Esophagus squamous epithelium (tissue), 5 donors: Measurements from ENCODE around the gene NEK7. TPM values are rescaled to one million over a fixed set of nuclear protein-coding genes. Genes with fewer than 3 reads are reported as not detected.

ENCODE experiments used
- DNase-seq: peaks from one replicate; lab custom pipeline; 2025; lab: John Stamatoyannopoulos, UW
- H3K27ac ChIP-seq, 4 donors: fragments of 200-600 bp; sonication (generic); one replicate each; pipeline ENCODE4 v1.5.1; 2016 to 2019; ENCODE audit warnings: mild to moderate bottlenecking in 1 of 4
- H3K27me3 ChIP-seq, 4 donors: fragments of 200-600 bp; sonication (generic); 1 replicate in 3 of 4; 2 replicates in 1 of 4; pipeline versions ENCODE4 v1.5.1 to v1.6.0; 2017 to 2021; ENCODE audit warnings: antibody characterized with exemption in 1 of 4
- H3K36me3 ChIP-seq, 3 donors: fragments of 200-600 bp; sonication (generic); one replicate each; pipeline ENCODE4 v1.5.1; 2016 to 2019
- H3K4me1 ChIP-seq, 3 donors: fragments of 200-600 bp; sonication (generic); one replicate each; pipeline ENCODE4 v1.5.1; 2017 to 2019
- H3K4me3 ChIP-seq, 4 donors: fragments of 200-600 bp; sonication (generic); 1 replicate in 3 of 4; 2 replicates in 1 of 4; pipeline ENCODE4 v1.5.1; 2016 to 2019; ENCODE audit warnings: mild to moderate bottlenecking in 2 of 4, moderate library complexity in 1 of 4
- H3K9me3 ChIP-seq, 3 donors: fragments of 200-600 bp; sonication (generic); one replicate each; pipeline ENCODE4 v1.5.1; 2016 to 2019
- POLR2A ChIP-seq, 4 donors: fragments of 450-650 bp; IDR thresholded peaks; one replicate each; pipeline ENCODE4 v1.6.1; 2017; ENCODE audit warnings: antibody characterized with exemption in 4 of 4, mild to moderate bottlenecking in 4 of 4, moderate library complexity in 3 of 4
- WGBS, 2 donors: methylation state at CpG; one replicate each; pipeline ENCODE4 v1.1.5; 2018; 5-methylcytosine and 5-hydroxymethylcytosine counted together
- intact Hi-C: fragments of 100-400 bp; cut with DNase I; formaldehyde crosslinking; loops from one replicate; pipeline ENCODE4 v1.15.0; 2022
- total RNA-seq, 4 donors: library from RNA; depleted of rRNA; stranded (reverse); fragments of >200 nt; gene quantifications; one replicate each; pipeline ENCODE4 v1.1.0, GENCODE V29; 2016
- TF ChIP-seq, protein P1 (sequence below), 6 experiments: fragments of 450-650 bp in 4 of 6; fragments of 200-600 bp in 2 of 6; sonication (generic) in 2 of 6; IDR thresholded peaks; one replicate each; pipeline ENCODE4 v1.5.1; 2016 to 2019; ENCODE audit warnings: antibody characterized with exemption in 6 of 6, mild to moderate bottlenecking in 4 of 6, moderate library complexity in 4 of 6
- donor health status: DM: yes; HTN: yes; CAD: no.

Gene NEK7
- total RNA-seq, 4 donors from 2014 or later = 26.2 to 79.2 (median 52.4) TPM

DNA sequence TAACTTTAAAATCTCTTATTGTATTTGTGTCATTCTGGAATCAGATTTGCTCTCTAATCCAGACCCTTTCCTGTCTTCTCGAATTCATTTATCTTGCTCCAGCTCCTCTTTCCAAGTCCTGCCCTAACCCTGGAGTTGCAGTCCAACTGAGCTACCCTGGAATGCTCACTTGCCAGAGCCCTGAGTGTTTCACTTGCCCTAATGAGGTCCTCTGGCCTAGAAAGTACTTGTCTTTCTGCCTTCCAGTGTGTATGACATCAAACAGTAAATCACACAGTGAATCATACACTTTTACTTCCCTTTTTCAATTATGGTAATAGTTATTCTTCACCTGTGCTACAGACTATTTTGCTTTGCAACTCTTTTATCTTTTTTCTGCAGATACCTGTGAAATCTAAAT is 96.9 kb downstream of the NEK7 start:
- DNase-seq = no peak
- intact Hi-C loops = no loop called here
- no peak overlapping the region for H3K27ac ChIP-seq
- no peak overlapping the region for H3K4me3 ChIP-seq
- peaks cover 0 to 32% (median 7%) of the 10 kb centered on the region in 3 donors for H3K4me1 ChIP-seq
- H3K27me3 ChIP-seq = no peaks in the 10 kb centered on the region
- WGBS, 2 donors = 14 to 24% methylated on average over 1 of the region's 1 CpG
- H3K9me3 ChIP-seq = no peaks in the 10 kb centered on the region
- no peaks in the 10 kb centered on the region for H3K36me3 ChIP-seq
- TF ChIP-seq POLR2A (IDR thresholded peaks at IDR 0.05) = no peak
- TF ChIP-seq, protein P1, sequence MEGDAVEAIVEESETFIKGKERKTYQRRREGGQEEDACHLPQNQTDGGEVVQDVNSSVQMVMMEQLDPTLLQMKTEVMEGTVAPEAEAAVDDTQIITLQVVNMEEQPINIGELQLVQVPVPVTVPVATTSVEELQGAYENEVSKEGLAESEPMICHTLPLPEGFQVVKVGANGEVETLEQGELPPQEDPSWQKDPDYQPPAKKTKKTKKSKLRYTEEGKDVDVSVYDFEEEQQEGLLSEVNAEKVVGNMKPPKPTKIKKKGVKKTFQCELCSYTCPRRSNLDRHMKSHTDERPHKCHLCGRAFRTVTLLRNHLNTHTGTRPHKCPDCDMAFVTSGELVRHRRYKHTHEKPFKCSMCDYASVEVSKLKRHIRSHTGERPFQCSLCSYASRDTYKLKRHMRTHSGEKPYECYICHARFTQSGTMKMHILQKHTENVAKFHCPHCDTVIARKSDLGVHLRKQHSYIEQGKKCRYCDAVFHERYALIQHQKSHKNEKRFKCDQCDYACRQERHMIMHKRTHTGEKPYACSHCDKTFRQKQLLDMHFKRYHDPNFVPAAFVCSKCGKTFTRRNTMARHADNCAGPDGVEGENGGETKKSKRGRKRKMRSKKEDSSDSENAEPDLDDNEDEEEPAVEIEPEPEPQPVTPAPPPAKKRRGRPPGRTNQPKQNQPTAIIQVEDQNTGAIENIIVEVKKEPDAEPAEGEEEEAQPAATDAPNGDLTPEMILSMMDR (IDR thresholded peaks at IDR 0.05) = no peak

DNA sequence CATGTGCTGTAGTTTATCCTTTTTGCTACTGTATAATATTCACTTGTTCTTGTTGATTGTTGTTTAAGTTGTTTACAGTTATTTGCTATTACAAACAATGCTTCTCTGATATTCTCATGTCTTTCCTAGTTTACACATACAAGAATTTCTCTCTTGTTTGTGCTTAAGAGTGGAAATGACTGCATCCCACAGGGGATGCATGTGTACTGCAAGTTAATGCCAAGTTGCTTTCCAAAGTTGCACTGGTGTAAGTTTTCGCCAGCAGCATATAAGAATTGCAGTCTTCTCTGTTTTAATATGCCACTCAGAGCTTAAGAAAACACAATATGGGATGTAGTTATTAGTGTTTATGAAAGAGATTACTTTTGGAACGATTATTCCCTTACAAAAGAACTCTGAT is 97.7 kb downstream of the NEK7 start:
- intact Hi-C loops = no loop called here
- no peaks in the 10 kb centered on the region for H3K27me3 ChIP-seq
- H3K4me1 ChIP-seq = peaks cover 0 to 36% (median 7%) of the 10 kb centered on the region in 3 donors
- WGBS, 2 donors = 50 to 58% methylated on average over 2 of the region's 2 CpGs
- DNase-seq = no peak
- no peak for TF ChIP-seq POLR2A (IDR thresholded peaks at IDR 0.05)
- TF ChIP-seq, protein P1 (IDR thresholded peaks at IDR 0.05) = no peak
- H3K27ac ChIP-seq = no peak overlapping the region
- no peak overlapping the region for H3K4me3 ChIP-seq
- H3K9me3 ChIP-seq = no peaks in the 10 kb centered on the region
- H3K36me3 ChIP-seq = no peaks in the 10 kb centered on the region

DNA sequence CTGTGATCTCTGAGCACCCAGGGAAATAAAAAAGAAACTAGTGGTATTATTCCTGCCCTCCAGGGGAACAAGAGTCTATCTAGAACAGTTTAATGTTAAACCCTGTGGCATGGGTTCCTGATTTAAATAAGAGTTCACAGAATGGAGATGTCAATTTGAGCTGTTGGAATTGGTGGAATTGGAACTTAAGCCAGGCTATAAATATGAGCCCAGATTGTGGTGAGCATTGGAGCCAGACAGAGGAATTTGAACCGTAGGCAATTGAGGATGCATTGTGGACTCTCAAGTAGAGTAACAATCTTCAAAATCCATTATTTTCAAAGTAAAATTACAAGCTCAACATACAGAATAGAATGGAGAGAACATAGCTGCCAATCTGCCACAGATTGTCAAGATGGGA is 98.2 kb downstream of the NEK7 start:
- Histone ChIP-seq H3K4me1 (peaks cover 0 to 36% (median 7%) of the 10 kb centered on the region in 3 donors), H3K27ac (no peak overlapping the region), H3K9me3 (no peaks in the 10 kb centered on the region), H3K27me3 (no peaks in the 10 kb centered on the region), H3K4me3 (no peak overlapping the region), H3K36me3 (no peaks in the 10 kb centered on the region)
- 67 to 79% methylated on average over 1 of the region's 1 CpG for WGBS, 2 donors
- TF ChIP-seq, protein P1 (IDR thresholded peaks at IDR 0.05) = no peak
- TF ChIP-seq POLR2A (IDR thresholded peaks at IDR 0.05) = no peak
- intact Hi-C loops = no loop called here
- no peak for DNase-seq

DNA sequence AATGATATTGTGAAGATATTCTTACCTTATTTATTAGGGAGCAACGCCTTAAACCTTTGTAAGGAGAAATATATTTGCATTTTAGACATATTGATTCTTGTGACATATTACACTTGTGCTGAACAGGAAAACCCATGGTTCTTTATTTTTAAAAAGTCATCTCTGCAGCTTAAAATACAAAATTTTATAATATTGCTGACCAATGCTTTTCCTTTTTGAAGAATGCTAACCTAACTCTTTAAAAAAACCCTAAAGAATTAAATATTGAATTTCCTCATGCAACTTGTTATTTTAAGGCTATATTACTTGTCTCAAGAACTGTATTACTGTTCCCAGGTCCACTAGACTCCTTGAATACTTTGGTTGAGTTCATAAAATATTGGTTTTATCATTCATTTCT is 99.0 kb downstream of the NEK7 start:
- H3K27me3 ChIP-seq = no peaks in the 10 kb centered on the region
- no peak overlapping the region for H3K27ac ChIP-seq
- no peak for DNase-seq
- no peaks in the 10 kb centered on the region for H3K9me3 ChIP-seq
- TF ChIP-seq POLR2A (IDR thresholded peaks at IDR 0.05) = no peak
- TF ChIP-seq, protein P1 (IDR thresholded peaks at IDR 0.05) = no peak
- WGBS, 2 donors = 87 to 94% methylated on average over 1 of the region's 1 CpG
- peaks cover 0 to 36% (median 7%) of the 10 kb centered on the region in 3 donors for H3K4me1 ChIP-seq
- no peak overlapping the region for H3K4me3 ChIP-seq
- intact Hi-C loops = no loop called here
- no peaks in the 10 kb centered on the region for H3K36me3 ChIP-seq

DNA sequence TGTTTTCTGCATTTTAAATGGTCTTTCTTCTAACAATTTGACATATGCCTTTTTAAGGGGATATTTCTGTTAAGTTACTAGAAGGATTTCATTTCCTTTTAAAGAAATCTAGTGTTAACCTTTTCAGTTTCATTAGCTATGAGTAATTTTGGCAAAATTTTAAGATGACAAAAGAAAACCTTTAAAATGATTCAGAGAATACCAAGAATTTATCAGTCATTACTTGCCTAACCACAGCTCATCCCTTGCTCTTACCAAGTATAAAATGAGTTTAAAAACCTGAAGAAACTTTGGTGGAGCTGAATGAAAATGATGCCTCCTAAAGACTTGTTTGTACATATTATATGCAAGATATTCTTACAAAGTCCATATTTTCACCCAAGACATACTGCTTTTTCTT is 101.7 kb downstream of the NEK7 start:
- Histone ChIP-seq H3K27me3 (no peaks in the 10 kb centered on the region), H3K4me1 (peaks cover 0 to 27% (median 7%) of the 10 kb centered on the region in 3 donors), H3K36me3 (no peaks in the 10 kb centered on the region), H3K4me3 (no peak overlapping the region), H3K27ac (no peak overlapping the region), H3K9me3 (no peaks in the 10 kb centered on the region)
- TF ChIP-seq POLR2A (IDR thresholded peaks at IDR 0.05) = no peak
- TF ChIP-seq, protein P1 (IDR thresholded peaks at IDR 0.05) = no peak
- intact Hi-C loops = no loop called here
- DNase-seq = no peak
